Keratinocyte (primary cell): ENCODE results near the gene UPF1. TPM values are rescaled to one million over a fixed set of nuclear protein-coding genes. Genes with fewer than 3 reads are reported as not detected.

Experiments used
- DNase-seq: peaks from one replicate; pipeline ENCODE4 v3.0.0-alpha.2; 2011; ENCODE audit warnings: low read depth, missing footprints, low spot score
- FAIRE-seq: peaks from 2 replicates; lab custom pipeline; 2011; peaks lifted over from hg19 to GRCh38; lab: Jason Lieb, UNC
- H2AFZ ChIP-seq: 2 replicates; pipeline ENCODE4 v1.6.0; 2012; ENCODE audit warnings: low read length, control low read depth, inconsistent platforms; ENCODE audit not compliant: control insufficient read depth
- H3K27ac ChIP-seq: 2 replicates; pipeline ENCODE4 v1.5.1; 2011; ENCODE audit warnings: low read length; ENCODE audit not compliant: control insufficient read depth, insufficient read depth
- H3K27me3 ChIP-seq: 3 replicates; pipeline ENCODE4 v1.6.0; 2011; ENCODE audit warnings: low read length; ENCODE audit not compliant: control insufficient read depth, insufficient read depth; ENCODE audit errors: extremely low read depth
- H3K36me3 ChIP-seq, 2 experiments: 2 replicates in 1 of 2; 3 replicates in 1 of 2; pipeline ENCODE4 v1.5.1; 2011; ENCODE audit warnings: low read length in 2 of 2, mild to moderate bottlenecking in 1 of 2; ENCODE audit not compliant: control insufficient read depth in 2 of 2, insufficient read depth in 2 of 2; ENCODE audit errors: extremely low read depth in 1 of 2
- H3K4me1 ChIP-seq: 3 replicates; pipeline ENCODE4 v1.5.1; 2011; ENCODE audit warnings: low read length; ENCODE audit not compliant: control insufficient read depth, insufficient read depth; ENCODE audit errors: extremely low read depth
- H3K4me2 ChIP-seq: 3 replicates; pipeline ENCODE4 v1.6.0; 2011; ENCODE audit warnings: low read depth, low read length; ENCODE audit not compliant: control insufficient read depth, insufficient read depth; ENCODE audit errors: extremely low read depth
- H3K4me3 ChIP-seq, 3 experiments: fragments of 200-600 bp in 1 of 3; sonication (generic) in 1 of 3; 2 replicates in 2 of 3; 3 replicates in 1 of 3; pipeline ENCODE4 v1.5.1; 2011 to 2016; ENCODE audit warnings: low read length in 3 of 3, mild to moderate bottlenecking in 3 of 3, control low read depth in 2 of 3, inconsistent platforms in 1 of 3, low read depth in 1 of 3, mixed read lengths in 1 of 3, mixed run types in 1 of 3, moderate library complexity in 1 of 3; ENCODE audit not compliant: control insufficient read depth in 2 of 3, insufficient read depth in 2 of 3; ENCODE audit errors: extremely low read depth in 1 of 3
- H3K79me2 ChIP-seq: 2 replicates; pipeline ENCODE4 v1.6.0; 2012; ENCODE audit warnings: low read length; ENCODE audit not compliant: control insufficient read depth, insufficient read depth
- H3K9ac ChIP-seq: 3 replicates; pipeline ENCODE4 v1.6.0; 2011; ENCODE audit warnings: low read length; ENCODE audit not compliant: control insufficient read depth, insufficient read depth; ENCODE audit errors: extremely low read depth
- H3K9me1 ChIP-seq: 3 replicates; pipeline ENCODE4 v1.6.0; 2011; ENCODE audit warnings: low read length; ENCODE audit not compliant: control insufficient read depth, insufficient read depth; ENCODE audit errors: extremely low read depth
- H3K9me3 ChIP-seq: 2 replicates; pipeline ENCODE4 v1.5.1; 2012; ENCODE audit warnings: low read depth, low read length; ENCODE audit not compliant: control insufficient read depth
- H4K20me1 ChIP-seq: 3 replicates; pipeline ENCODE4 v1.6.0; 2011; ENCODE audit warnings: low read length; ENCODE audit not compliant: control insufficient read depth, insufficient read depth; ENCODE audit errors: extremely low read depth
- EZH2 ChIP-seq: IDR thresholded peaks from one replicate; pipeline ENCODE4 v1.6.1; 2012; ENCODE audit warnings: inconsistent platforms, mild to moderate bottlenecking, low read length, moderate library complexity
- dilution Hi-C: fragments of 300-500 bp; cut with MboI; formaldehyde crosslinking; loops from one replicate; pipeline ENCODE4 v1.7.0; 2020; ENCODE audit warnings: low sequenced_read_pairs; ENCODE audit not compliant: extremely low pct_ligation_motif_present
- polyA plus RNA-seq, 5 experiments: library from polyadenylated mRNA; depleted of rRNA in 3 of 5; stranded (reverse) in 3 of 5; stranded (forward) in 1 of 5; unstranded in 1 of 5; fragments of >200 nt; gene quantifications; 1 replicate in 1 of 5; 2 replicates in 3 of 5; 3 replicates in 1 of 5; pipeline versions ENCODE4 v1.2.1 to v1.2.3, GENCODE V29; 2011 to 2012; ENCODE audit warnings: missing spikeins in 2 of 5, low read depth in 1 of 5, low replicate concordance in 1 of 5
- TF ChIP-seq, protein P1 (sequence below), 3 experiments: IDR thresholded peaks in 1 of 3; conservative IDR thresholded peaks in 1 of 3; optimal IDR thresholded peaks in 1 of 3; 2 replicates in 2 of 3; 3 replicates in 1 of 3; pipeline versions ENCODE3 to v1.5.1; 2011; ENCODE audit warnings: low read length in 3 of 3, mild to moderate bottlenecking in 3 of 3, moderate library complexity in 2 of 3, control low read depth in 1 of 3, inconsistent platforms in 1 of 3; ENCODE audit not compliant: insufficient read depth in 2 of 3; ENCODE audit errors: extremely low read depth in 1 of 3

The UPF1 gene
- polyA plus RNA-seq, 1 donor (not counting 4 experiments of a cell fraction or from before 2014, with no cell fraction given): 33.7 TPM

DNA sequence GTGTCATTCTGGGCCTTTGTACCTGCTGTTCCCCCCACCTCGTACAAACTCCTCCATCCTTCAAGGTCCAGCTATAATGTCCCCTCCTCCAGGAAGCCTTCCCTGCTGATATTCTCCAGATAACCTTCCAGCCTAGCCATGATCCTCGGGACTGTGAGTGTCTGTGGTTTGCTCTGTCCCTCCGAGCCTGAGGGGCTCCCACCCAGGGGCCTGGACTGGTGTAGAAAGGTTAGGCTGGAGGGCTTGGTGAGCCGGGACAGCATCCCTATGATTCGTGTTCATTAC is 37.8 kb upstream of the UPF1 start:
- H3K4me2 ChIP-seq: no peak overlapping the region
- no peaks in the 10 kb centered on the region for H4K20me1 ChIP-seq
- H3K9me3 ChIP-seq: no peaks in the 10 kb centered on the region
- peaks cover 62% of the 10 kb centered on the region for H3K27me3 ChIP-seq
- H3K9ac ChIP-seq: no peak overlapping the region
- FAIRE-seq (no peak), DNase-seq (no peak)
- no peak overlapping the region for H3K4me3 ChIP-seq
- dilution Hi-C loops: no loop called here
- H3K79me2 ChIP-seq: no peaks in the 10 kb centered on the region
- H3K9me1 ChIP-seq: no peaks in the 10 kb centered on the region
- TF ChIP-seq, protein P1, sequence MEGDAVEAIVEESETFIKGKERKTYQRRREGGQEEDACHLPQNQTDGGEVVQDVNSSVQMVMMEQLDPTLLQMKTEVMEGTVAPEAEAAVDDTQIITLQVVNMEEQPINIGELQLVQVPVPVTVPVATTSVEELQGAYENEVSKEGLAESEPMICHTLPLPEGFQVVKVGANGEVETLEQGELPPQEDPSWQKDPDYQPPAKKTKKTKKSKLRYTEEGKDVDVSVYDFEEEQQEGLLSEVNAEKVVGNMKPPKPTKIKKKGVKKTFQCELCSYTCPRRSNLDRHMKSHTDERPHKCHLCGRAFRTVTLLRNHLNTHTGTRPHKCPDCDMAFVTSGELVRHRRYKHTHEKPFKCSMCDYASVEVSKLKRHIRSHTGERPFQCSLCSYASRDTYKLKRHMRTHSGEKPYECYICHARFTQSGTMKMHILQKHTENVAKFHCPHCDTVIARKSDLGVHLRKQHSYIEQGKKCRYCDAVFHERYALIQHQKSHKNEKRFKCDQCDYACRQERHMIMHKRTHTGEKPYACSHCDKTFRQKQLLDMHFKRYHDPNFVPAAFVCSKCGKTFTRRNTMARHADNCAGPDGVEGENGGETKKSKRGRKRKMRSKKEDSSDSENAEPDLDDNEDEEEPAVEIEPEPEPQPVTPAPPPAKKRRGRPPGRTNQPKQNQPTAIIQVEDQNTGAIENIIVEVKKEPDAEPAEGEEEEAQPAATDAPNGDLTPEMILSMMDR (optimal IDR thresholded peaks at IDR 0.05 in 1 of 3, IDR thresholded peaks at IDR 0.05 in 1 of 3, conservative IDR thresholded peaks at IDR 0.05 in 1 of 3; ENCODE audit: extremely low read depth in 1 of 3, insufficient read depth in 2 of 3, low read length in 3 of 3): no peak
- TF ChIP-seq EZH2: no peak
- no peak overlapping the region for H3K27ac ChIP-seq
- no peaks in the 10 kb centered on the region for H3K36me3 ChIP-seq
- H2AFZ ChIP-seq: no peak overlapping the region
- H3K4me1 ChIP-seq: no peaks in the 10 kb centered on the region

DNA sequence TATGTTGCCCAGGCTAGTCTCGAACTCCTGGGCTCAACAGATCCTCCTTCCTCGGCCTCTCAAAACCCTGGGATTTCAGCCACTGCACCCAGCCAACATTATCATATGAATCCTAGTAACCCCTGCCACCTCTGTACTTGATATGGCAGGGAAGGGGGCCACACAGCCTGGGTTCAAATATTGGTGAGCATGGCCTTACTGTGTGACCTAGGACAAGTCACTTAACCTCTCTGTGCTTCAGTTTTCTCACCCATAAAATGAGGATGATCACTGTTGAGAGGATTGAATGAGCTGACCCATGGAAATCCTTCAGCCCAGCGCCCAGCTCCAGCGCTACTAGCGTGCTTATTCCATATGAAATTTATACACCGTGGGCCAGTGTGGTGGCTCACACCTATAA is 37.1 kb upstream of the UPF1 start:
- Histone ChIP-seq H2AFZ (no peak overlapping the region), H3K4me2 (no peak overlapping the region), H4K20me1 (no peaks in the 10 kb centered on the region), H3K9ac (no peak overlapping the region), H3K27ac (no peak overlapping the region), H3K4me1 (no peaks in the 10 kb centered on the region), H3K4me3 (no peak overlapping the region), H3K36me3 (no peaks in the 10 kb centered on the region), H3K27me3 (peaks cover 56% of the 10 kb centered on the region), H3K9me3 (no peaks in the 10 kb centered on the region), H3K79me2 (no peaks in the 10 kb centered on the region), H3K9me1 (no peaks in the 10 kb centered on the region)
- dilution Hi-C loops: no loop called here
- FAIRE-seq: no peak
- TF ChIP-seq EZH2: no peak
- TF ChIP-seq, protein P1 (optimal IDR thresholded peaks at IDR 0.05 in 1 of 3, IDR thresholded peaks at IDR 0.05 in 1 of 3, conservative IDR thresholded peaks at IDR 0.05 in 1 of 3; ENCODE audit: extremely low read depth in 1 of 3, insufficient read depth in 2 of 3, low read length in 3 of 3): no peak
- DNase-seq: no peak
